Measurements from ENCODE around the gene ACTL8.

The ACTL8 gene

DNA sequence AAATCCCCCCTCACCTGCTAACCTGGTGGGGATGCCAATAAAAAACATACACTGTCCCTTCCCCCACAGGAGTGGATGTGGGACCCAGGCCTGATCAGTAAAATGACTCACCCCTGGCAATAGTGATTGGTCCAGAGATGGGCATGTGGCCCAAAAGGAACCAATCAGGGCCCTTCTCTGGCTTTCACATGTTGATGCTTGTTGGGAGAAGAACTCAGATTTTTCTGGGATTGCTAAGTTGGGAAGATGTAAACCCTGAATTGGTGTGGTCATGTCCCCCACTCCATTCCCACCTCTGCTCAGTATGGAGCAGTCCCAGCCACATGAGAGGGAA is 43.6 kb upstream of the ACTL8 start:
- Histone ChIP-seq H3K4me3 (ENCODE audit: low read length) (no peak overlapping the region), H3K4me2 (ENCODE audit: low read length) (no peak overlapping the region), H3K79me2 (ENCODE audit: low read length) (no peaks in the 10 kb centered on the region), H3K9ac (ENCODE audit: low read length) (no peak overlapping the region), H4K20me1 (ENCODE audit: insufficient read depth, low read length) (no peaks in the 10 kb centered on the region), H3K4me1 (ENCODE audit: low read length) (no peaks in the 10 kb centered on the region), H3K9me3 (ENCODE audit: insufficient read depth, low read length) (no peaks in the 10 kb centered on the region; the same call in 1 of the 2 replicates), H3K27me3 (ENCODE audit: low read depth, low read length) (no peaks in the 10 kb centered on the region), H2AFZ (ENCODE audit: low read depth, low read length) (no peak overlapping the region), H3K27ac (ENCODE audit: low read length) (no peak overlapping the region), H3K36me3 (replicated peaks; ENCODE audit: low read depth, low read length) (no peaks in the 10 kb centered on the region)
- no peak for TF ChIP-seq EZH2phosphoT487 (IDR thresholded peaks at IDR 0.05; ENCODE audit: low read depth)
- TF ChIP-seq, protein P1, sequence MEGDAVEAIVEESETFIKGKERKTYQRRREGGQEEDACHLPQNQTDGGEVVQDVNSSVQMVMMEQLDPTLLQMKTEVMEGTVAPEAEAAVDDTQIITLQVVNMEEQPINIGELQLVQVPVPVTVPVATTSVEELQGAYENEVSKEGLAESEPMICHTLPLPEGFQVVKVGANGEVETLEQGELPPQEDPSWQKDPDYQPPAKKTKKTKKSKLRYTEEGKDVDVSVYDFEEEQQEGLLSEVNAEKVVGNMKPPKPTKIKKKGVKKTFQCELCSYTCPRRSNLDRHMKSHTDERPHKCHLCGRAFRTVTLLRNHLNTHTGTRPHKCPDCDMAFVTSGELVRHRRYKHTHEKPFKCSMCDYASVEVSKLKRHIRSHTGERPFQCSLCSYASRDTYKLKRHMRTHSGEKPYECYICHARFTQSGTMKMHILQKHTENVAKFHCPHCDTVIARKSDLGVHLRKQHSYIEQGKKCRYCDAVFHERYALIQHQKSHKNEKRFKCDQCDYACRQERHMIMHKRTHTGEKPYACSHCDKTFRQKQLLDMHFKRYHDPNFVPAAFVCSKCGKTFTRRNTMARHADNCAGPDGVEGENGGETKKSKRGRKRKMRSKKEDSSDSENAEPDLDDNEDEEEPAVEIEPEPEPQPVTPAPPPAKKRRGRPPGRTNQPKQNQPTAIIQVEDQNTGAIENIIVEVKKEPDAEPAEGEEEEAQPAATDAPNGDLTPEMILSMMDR (IDR thresholded peaks at IDR 0.05; ENCODE audit: low read depth, low read length): no peak

DNA sequence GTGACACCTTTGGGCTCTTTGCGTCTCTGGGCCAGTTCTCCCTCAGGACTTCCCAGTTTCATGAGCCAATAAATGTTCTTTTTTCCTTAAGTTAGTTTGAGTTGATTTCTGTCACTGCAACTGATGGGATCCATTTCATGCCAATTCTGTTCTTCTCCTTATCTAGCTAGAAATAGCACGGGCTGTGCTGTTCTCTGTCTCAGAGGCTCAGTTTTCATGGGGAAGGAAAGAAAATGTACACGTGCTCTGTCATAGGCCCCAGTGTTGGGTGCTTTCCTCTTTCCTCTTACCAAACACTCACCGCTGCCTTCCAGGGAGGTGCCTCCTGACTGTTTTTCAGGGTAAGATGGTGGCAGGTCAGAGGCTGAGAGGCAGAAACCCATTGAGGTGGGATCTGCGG is 43.2 kb upstream of the ACTL8 start:
- H3K79me2 ChIP-seq (ENCODE audit: low read length): no peaks in the 10 kb centered on the region
- no peak overlapping the region for H3K4me3 ChIP-seq (ENCODE audit: low read length)
- H3K4me2 ChIP-seq (ENCODE audit: low read length): no peak overlapping the region
- H3K27ac ChIP-seq (ENCODE audit: low read length): no peak overlapping the region
- no peaks in the 10 kb centered on the region for H3K36me3 ChIP-seq (replicated peaks; ENCODE audit: low read depth, low read length)
- no peaks in the 10 kb centered on the region for H3K4me1 ChIP-seq (ENCODE audit: low read length)
- no peak overlapping the region for H2AFZ ChIP-seq (ENCODE audit: low read depth, low read length)
- no peaks in the 10 kb centered on the region; the same call in 1 of the 2 replicates for H3K9me3 ChIP-seq (ENCODE audit: insufficient read depth, low read length)
- H3K9ac ChIP-seq (ENCODE audit: low read length): no peak overlapping the region
- no peaks in the 10 kb centered on the region for H4K20me1 ChIP-seq (ENCODE audit: insufficient read depth, low read length)
- TF ChIP-seq, protein P1 (IDR thresholded peaks at IDR 0.05; ENCODE audit: low read depth, low read length): no peak
- no peak for TF ChIP-seq EZH2phosphoT487 (IDR thresholded peaks at IDR 0.05; ENCODE audit: low read depth)
- H3K27me3 ChIP-seq (ENCODE audit: low read depth, low read length): no peaks in the 10 kb centered on the region

DNA sequence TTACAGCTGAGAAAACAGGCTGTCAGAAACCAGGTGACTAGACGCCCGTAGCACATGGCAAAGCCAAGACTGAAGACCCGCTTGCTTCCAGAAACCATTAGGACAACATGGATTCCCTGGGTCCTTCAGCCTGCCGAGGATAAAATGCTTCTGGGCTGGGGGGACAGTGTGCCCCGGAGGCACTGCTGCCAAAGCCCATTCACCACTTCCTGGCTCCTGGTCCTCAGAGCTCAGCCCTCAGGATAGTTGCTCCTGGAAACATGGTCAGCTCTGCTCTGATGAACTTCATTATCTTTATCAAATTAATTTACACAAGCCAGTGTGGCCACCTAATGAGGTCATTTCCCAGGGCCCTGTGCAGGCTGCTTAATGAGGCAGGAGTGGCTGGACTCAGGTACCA is 41.1 kb upstream of the ACTL8 start:
- TF ChIP-seq EZH2phosphoT487 (IDR thresholded peaks at IDR 0.05; ENCODE audit: low read depth): no peak
- TF ChIP-seq, protein P1 (IDR thresholded peaks at IDR 0.05; ENCODE audit: low read depth, low read length): no peak
- Histone ChIP-seq H3K9ac (ENCODE audit: low read length) (no peak overlapping the region), H4K20me1 (ENCODE audit: insufficient read depth, low read length) (no peaks in the 10 kb centered on the region), H3K79me2 (ENCODE audit: low read length) (no peaks in the 10 kb centered on the region), H3K36me3 (replicated peaks; ENCODE audit: low read depth, low read length) (no peaks in the 10 kb centered on the region), H2AFZ (ENCODE audit: low read depth, low read length) (no peak overlapping the region), H3K9me3 (ENCODE audit: insufficient read depth, low read length) (no peaks in the 10 kb centered on the region; the same call in 1 of the 2 replicates), H3K27me3 (ENCODE audit: low read depth, low read length) (no peaks in the 10 kb centered on the region), H3K4me1 (ENCODE audit: low read length) (no peaks in the 10 kb centered on the region), H3K4me3 (ENCODE audit: low read length) (no peak overlapping the region), H3K4me2 (ENCODE audit: low read length) (no peak overlapping the region), H3K27ac (ENCODE audit: low read length) (no peak overlapping the region)

DNA sequence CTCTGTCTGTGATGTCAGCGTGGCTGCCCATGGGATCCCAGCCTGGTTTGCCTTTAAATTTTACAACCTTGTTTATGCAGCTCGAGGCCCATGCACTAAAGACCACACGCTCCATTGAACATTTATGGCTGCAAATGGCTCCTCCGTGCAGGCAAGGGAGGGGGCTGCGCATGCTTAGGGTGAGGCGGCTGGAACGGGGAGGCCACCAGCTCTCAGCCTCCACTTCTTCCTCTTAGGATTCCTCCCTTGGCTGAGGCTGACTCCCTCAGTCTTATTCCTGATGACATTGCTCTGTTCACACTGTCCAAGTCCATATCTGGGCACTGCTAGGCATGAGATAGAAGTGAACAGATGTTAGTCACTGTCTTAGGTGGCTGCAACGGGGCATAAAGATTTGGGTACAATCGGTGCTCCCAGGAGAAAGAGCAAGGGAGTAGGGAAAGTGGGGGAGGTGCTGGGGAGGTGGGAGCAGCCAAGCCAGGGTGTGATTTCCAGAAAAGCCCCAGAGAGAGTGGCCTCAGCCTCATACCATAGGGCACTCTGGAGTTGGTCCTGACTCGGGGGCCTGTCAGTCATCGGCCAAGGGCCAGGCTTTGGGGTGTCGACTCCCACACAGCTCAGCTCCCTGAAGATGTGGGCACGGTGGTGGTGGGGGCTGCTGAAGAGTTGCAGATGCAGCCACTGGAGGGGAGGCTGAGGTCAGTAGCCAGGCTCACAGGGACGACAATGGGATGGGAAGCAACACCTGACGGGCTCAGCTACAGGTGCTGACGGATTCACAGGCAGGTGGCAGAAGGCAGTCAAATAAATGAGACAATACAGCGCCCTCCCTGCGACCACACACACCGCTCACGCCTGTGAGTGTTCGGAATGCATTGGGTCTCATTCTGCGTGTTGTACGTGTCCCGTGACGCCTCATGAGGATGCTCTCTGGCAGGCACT is 37.3 kb upstream of the ACTL8 start:
- H3K4me1 ChIP-seq (ENCODE audit: low read length): no peaks in the 10 kb centered on the region
- no peaks in the 10 kb centered on the region for H3K79me2 ChIP-seq (ENCODE audit: low read length)
- no peaks in the 10 kb centered on the region for H3K36me3 ChIP-seq (replicated peaks; ENCODE audit: low read depth, low read length)
- no peak overlapping the region for H3K9ac ChIP-seq (ENCODE audit: low read length)
- no peaks in the 10 kb centered on the region for H4K20me1 ChIP-seq (ENCODE audit: insufficient read depth, low read length)
- H3K27me3 ChIP-seq (ENCODE audit: low read depth, low read length): no peaks in the 10 kb centered on the region
- H3K4me3 ChIP-seq (ENCODE audit: low read length): no peak overlapping the region
- TF ChIP-seq, protein P1 (IDR thresholded peaks at IDR 0.05; ENCODE audit: low read depth, low read length): no peak
- no peak for TF ChIP-seq EZH2phosphoT487 (IDR thresholded peaks at IDR 0.05; ENCODE audit: low read depth)
- H3K4me2 ChIP-seq (ENCODE audit: low read length): no peak overlapping the region
- no peaks in the 10 kb centered on the region for H3K9me3 ChIP-seq (ENCODE audit: insufficient read depth, low read length)
- no peak overlapping the region for H2AFZ ChIP-seq (ENCODE audit: low read depth, low read length)
- no peak overlapping the region for H3K27ac ChIP-seq (ENCODE audit: low read length)
